HepG2 (cell line): ENCODE measurements around the gene RTBDN. TPM values are rescaled to one million over a fixed set of nuclear protein-coding genes. Genes with fewer than 3 reads are reported as not detected.

ENCODE experiments used
- ATF3 ChIP-seq: sonication (generic); formaldehyde crosslinking; IDR thresholded peaks from 2 replicates; pipeline ENCODE4 v1.4.0; 2020; ENCODE audit warnings: missing genetic modification reagents
- ESRRA ChIP-seq: sonication (generic); formaldehyde crosslinking; IDR thresholded peaks from 2 replicates; pipeline ENCODE4 v1.5.1; 2020; ENCODE audit warnings: mild to moderate bottlenecking, low read depth, missing genetic modification reagents
- FUBP1 ChIP-seq: sonication (generic); formaldehyde crosslinking; IDR thresholded peaks from 2 replicates; pipeline ENCODE4 v1.5.1; 2020; ENCODE audit warnings: missing genetic modification reagents, mild to moderate bottlenecking, borderline replicate concordance
- HMG20A ChIP-seq: IDR thresholded peaks from 2 replicates; pipeline ENCODE4 v1.6.1; 2016; ENCODE audit warnings: borderline replicate concordance
- KIAA2018 ChIP-seq: sonication (generic); formaldehyde crosslinking; IDR thresholded peaks from 2 replicates; pipeline ENCODE4 v1.5.0; 2020; ENCODE audit warnings: mild to moderate bottlenecking, missing genetic modification reagents, borderline replicate concordance
- KLF6 ChIP-seq: IDR thresholded peaks from 2 replicates; pipeline ENCODE4 v1.8.0; 2016; ENCODE audit warnings: missing biosample characterization, missing genetic modification reagents
- MYC ChIP-seq: sonication (generic); formaldehyde crosslinking; IDR thresholded peaks from 2 replicates; pipeline ENCODE4 v1.9.0; 2021; ENCODE audit warnings: missing genetic modification reagents, borderline replicate concordance
- PRPF4 ChIP-seq: fragments of 200-400 bp; formaldehyde crosslinking; IDR thresholded peaks from 2 replicates; pipeline ENCODE4 v1.6.1; 2016; ENCODE audit warnings: low read length, low read depth; ENCODE audit not compliant: poor library complexity, severe bottlenecking
- STAT5B ChIP-seq: sonication (generic); formaldehyde crosslinking; IDR thresholded peaks from 2 replicates; pipeline ENCODE4 v1.4.0; 2020; ENCODE audit warnings: missing genetic modification reagents
- ZBTB20 ChIP-seq: sonication (generic); formaldehyde crosslinking; IDR thresholded peaks from 2 replicates; pipeline ENCODE4 v1.8.1; 2023; ENCODE audit warnings: missing genetic modification reagents, low read depth, mild to moderate bottlenecking, borderline replicate concordance
- ZNF292 ChIP-seq: sonication (generic); formaldehyde crosslinking; IDR thresholded peaks from 2 replicates; pipeline ENCODE4 v1.8.1; 2022; ENCODE audit warnings: mild to moderate bottlenecking, low read depth, missing genetic modification reagents, borderline replicate concordance
- ZNF772 ChIP-seq: sonication (generic); formaldehyde crosslinking; IDR thresholded peaks from 2 replicates; pipeline ENCODE4 v1.5.0; 2020; ENCODE audit warnings: mild to moderate bottlenecking, missing genetic modification reagents
- polyA plus RNA-seq, 8 experiments: library from polyadenylated mRNA; depleted of rRNA in 3 of 8; stranded (reverse) in 7 of 8; unstranded in 1 of 8; fragments of >200 nt; fragmentation: Illumina TruSeq in 4 of 8; extraction: Trizol in 4 of 8; gene quantifications; 2 replicates each; pipeline versions ENCODE4 v1.2.1 to v1.2.3, GENCODE V29; 2011 to 2016; ENCODE audit warnings: low read depth in 4 of 8, missing spikeins in 1 of 8, mixed read lengths in 1 of 8; ENCODE audit not compliant: insufficient read depth in 1 of 8
- total RNA-seq, 5 experiments: library from RNA; depleted of rRNA; stranded (reverse); fragments of >200 nt; fragmentation: Illumina TruSeq; extraction: Trizol; gene quantifications; 2 replicates each; pipeline ENCODE4 v1.2.3, GENCODE V29; 2016; ENCODE audit warnings: low read depth in 1 of 5

RTBDN gene
- total and polyA plus RNA-seq, 2 of the 13 experiments (the other 11 are each of a cell fraction or from before 2014, with no cell fraction given), result 0.27 to 0.48 TPM

GRCh38 chr19:12806242-12807081 is 27.9 kb downstream of the RTBDN start, which contains the start of gene RNASEH2A (continued):
- TF ChIP-seq KIAA2018 (CRISPR knock-in tag), result 0 out of 2 replicates have a peak, but pooled peaks have one; percentile 80
- peak; percentile 69; the same call in 1 of the 2 replicates for TF ChIP-seq MYC (CRISPR knock-in tag)
- no peak for TF ChIP-seq HMG20A (CRISPR knock-in tag)
- no peak for TF ChIP-seq STAT5B (CRISPR knock-in tag)
- 0 out of 2 replicates have a peak, but pooled peaks have one; percentile 39 for TF ChIP-seq ESRRA (CRISPR knock-in tag)
- TF ChIP-seq KLF6, result 0 out of 2 replicates have a peak, but pooled peaks have one; percentile 57
- TF ChIP-seq ZBTB20 (CRISPR knock-in tag), result peak; percentile 50; the same call in 1 of the 2 replicates
- TF ChIP-seq PRPF4, result no peak
- TF ChIP-seq FUBP1 (CRISPR knock-in tag), result no peak
- no peak for TF ChIP-seq ZNF292
- TF ChIP-seq ZNF772 (CRISPR knock-in tag), result peak; percentile 77
- peak; percentile 17; the same call in 1 of the 2 replicates for TF ChIP-seq ATF3 (CRISPR knock-in tag)
